Middle frontal gyrus (tissue), 1 donor: ENCODE data around the gene OR6S1.

Experiments
- DNase-seq: peaks from one replicate; pipeline ENCODE4 v3.0.0-alpha.2; 2015; ENCODE audit warnings: low spot score; ENCODE audit errors: extremely low spot score

Gene OR6S1, protein sequence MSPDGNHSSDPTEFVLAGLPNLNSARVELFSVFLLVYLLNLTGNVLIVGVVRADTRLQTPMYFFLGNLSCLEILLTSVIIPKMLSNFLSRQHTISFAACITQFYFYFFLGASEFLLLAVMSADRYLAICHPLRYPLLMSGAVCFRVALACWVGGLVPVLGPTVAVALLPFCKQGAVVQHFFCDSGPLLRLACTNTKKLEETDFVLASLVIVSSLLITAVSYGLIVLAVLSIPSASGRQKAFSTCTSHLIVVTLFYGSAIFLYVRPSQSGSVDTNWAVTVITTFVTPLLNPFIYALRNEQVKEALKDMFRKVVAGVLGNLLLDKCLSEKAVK

DNA sequence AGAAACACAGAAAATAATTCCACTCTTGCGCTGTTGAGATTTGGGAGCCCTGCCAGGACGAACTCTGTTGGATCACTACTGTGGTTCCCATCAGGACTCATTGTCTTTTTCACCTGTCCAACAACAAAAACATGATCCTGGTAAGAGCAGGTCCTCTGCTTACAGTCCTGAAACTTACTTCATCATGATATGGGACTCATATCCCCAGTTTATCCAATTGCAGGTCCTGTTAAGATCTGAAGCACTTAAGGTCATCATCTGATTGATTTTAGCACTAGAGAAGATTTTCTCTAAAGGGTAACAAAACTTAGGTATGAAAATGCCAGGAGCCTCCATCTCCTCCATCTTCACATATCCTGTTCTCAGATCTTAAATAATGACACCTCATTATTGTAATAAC is at the start of gene OR6S1:
Gene OR6S1 (minus strand): TSS at position 101 of the 400 bp plus-strand sequence. CDS start 0 bp downstream, at position 101.
- DNase-seq, result no peak

DNA sequence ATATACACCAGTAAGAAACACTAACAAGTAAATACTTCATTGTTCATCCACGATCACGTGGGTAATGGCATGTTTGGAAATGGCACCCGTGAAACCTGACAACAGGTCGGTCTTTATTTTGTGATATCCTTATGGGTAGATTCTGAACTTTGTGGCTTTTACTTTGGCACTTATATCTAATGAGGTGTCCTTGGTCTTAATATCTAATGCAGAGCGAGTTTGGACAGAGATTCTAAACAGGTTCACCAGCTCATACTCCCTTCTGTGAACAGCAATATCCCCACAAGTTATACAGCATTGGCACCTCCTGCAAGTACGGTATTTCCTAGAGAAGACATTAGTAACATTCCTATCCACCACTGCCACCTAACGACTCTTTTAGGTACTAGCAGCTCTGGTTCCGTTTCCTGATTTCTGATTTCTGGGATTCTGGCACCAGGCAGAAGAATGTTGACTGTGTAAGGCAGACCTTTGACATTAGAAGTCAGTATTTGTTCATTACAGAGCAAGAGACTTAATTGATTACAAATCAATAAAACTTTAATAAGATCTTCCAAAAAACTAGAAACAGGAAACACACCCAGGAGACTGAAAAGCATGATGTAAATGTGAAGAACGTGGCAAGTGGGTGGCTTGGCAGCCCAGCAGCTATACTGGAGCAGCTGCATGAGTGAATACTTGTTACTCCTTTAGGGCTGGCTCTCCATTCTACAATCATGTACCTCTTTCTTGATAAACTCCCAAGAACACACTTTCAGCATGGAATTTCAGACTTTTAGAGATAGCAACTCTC is 49.6 kb upstream of the OR6S1 start:
- peak; percentile 66 for DNase-seq

DNA sequence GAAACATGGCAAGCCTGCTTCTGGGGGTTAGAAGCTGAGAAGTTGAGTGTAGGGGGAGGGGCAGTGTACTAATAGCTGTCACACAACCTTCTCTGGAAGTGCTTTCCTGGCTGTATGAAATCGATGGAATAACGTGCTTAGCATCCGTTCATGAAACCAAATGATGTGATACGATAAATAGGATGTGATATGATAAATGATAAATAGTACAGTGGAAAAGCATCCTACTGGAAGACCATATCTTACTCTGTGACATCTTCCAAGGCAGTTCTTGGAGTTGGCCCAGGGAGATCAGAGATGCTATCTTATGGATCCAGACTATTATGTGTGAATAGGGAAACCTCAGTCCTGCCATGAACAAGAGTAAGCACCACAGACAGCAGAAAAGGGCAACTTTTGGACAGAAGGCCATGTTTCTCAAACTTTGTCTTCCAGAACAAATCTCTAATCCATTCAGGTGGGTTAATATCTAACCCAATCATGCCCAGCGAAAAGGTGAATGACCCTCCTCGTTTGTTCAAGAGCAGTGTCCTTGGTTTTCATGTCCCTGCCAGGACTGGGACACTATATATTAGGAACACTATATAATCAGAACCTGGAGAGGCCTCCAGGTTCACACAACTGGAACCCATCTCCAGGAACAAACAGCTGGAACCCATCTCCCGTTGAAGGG is 46.8 kb upstream of the OR6S1 start, which contains the start of gene ANG:
Gene ANG (plus strand): TSS at position 598 of the 673 bp plus-strand sequence. CDS start 4,801 bp downstream, outside the sequence.
- DNase-seq, result no peak

DNA sequence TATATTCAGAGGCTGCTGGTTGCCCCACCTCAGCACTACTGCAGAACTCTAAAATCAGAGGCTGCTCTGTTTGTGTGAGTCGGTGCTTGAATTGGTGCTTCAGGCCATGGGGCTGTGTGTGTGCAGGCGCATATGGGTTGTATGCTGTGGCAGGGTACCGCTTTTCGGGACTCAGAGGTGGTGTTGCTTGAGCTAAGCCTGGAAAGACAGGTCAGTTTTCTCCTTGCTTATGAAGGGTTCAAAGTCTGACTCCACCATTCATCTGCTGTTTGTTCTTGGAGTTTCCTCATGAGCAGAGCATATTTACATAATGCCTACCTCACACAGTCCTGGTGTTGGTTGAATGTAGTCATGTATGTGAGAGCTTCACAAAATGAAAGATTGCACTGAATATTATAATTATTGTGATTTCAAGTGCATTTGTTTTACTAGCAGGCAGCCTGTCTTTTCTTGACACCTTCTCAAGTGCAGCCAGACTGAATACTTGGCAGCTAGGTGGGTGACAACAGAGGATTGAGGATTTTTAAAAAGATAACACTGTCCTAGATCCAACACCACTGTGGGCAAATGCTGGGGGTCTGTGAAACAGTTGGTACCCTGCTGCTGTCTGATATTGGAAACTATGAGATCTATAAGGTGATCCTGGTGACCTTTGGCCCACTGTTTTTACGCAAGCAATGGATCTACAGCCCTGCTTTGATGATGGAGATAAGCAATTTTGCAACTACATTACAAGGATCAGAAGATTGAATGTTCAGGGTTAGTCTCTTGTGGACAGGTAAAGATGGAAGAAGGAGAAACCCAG is 46.1 kb upstream of the OR6S1 start:
- DNase-seq, result no peak

DNA sequence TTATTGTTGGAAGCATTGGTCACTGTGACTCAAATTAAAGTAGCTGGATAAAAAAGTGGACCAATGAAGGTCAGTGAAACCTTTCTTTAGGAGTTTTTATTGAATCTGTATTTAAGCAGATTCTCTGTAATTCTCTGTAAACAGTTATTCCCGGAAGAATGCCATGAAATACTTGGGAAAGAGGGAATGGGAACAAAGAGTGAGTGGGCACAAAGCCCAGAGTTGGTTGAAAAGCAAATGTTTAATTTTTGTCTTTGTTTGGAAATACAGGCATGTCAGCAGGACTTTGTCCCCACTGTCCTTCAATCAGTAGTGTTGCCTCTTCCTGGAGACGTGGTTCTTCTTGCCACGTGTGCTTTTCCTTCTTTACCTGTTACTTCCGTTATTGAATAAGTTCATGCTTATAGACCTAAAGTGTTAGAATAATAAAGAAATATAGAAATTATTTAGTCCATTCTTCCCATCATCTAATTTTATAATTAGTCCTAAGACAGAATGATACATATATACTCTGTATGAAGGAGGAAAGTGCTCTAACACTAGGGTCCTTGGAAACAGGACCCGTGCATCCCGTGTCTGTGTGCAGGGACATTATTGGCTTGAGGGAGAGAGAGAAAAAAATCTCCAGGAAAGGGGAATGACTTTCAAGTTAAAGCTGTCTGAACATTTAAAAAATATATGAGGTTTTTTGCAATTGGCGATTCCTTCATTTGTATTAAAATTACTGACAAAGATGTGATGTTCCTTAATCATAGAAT is 45.1 kb upstream of the OR6S1 start:
- no peak for DNase-seq

DNA sequence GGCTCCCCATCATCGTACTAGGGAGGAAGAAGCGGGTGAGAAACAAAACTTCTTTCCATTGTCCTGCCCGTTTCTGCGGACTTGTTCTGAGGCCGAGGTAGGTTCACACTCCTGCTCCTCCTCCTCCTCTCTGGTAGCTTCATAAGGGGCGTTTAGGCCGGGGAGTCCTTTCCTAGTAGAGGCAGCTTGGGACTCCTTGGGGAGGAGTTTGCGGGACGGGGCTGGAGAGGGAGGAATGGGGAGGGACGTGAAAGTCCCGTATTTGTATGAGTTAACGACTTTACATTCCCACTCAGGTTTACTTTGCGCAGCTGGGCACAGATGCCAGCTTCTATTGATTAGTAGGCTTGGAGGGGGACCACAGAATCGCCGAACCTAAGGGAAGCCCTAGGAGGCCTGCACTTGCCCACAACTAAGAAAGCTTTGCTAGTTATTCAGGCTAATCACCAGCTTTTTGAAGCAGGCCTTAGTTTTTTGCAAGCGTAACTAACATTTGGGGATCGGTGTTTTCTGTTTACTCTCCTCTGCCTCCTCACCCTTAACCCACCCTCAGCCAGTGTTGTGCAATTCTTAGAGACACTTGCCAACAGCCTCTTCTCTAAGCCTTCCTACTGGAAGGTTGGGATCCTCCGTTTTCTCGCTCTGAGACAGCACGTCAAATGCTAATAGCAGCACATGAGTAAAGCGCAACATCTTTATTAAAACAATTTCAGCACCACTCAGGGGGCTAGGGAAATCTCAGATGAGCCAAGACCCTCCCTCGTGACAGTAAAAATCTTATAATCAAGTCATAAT is 43.4 kb upstream of the OR6S1 start:
- no peak for DNase-seq

DNA sequence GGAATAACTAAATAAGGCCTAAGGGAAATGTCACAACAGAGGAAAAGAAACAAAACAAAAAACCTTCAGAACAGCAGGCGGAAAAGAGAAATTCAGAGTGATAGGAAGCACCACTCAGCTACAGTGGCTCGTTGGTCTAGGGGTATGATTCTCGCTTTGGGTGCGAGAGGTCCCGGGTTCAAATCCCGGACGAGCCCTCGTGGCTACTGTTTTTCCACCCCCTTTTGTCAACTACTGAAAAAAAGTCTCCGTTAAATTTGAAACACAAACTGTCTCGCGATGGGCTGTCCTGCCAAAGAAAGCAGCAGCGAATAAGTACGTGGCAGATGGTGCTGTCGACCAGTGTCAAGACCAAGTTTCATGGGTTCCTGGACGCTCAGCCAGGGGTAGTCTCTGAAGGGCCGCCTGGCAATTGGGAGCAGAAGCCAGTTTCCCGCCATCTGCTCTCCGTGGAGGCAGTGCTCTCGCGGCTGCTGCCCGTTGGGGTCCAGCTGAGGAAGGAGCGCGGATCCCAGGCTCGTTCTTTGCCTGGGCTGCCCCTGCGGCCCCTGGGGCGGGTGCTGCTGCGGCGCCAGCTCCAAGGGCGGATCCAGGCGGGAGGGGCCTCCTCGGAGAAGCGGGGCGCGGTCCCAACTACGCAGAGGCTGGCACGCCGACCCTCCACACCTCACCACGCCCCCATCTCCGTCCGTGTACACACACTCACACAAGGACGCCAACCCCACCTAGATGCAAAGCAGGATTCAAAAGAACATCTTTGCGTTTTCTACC is 42.6 kb upstream of the OR6S1 start, which contains the start of gene RNASE4:
Gene RNASE4 (plus strand): TSS at position 670 of the 771 bp plus-strand sequence. CDS start 14,812 bp downstream, outside the sequence.
- DNase-seq, result peak; percentile 70

DNA sequence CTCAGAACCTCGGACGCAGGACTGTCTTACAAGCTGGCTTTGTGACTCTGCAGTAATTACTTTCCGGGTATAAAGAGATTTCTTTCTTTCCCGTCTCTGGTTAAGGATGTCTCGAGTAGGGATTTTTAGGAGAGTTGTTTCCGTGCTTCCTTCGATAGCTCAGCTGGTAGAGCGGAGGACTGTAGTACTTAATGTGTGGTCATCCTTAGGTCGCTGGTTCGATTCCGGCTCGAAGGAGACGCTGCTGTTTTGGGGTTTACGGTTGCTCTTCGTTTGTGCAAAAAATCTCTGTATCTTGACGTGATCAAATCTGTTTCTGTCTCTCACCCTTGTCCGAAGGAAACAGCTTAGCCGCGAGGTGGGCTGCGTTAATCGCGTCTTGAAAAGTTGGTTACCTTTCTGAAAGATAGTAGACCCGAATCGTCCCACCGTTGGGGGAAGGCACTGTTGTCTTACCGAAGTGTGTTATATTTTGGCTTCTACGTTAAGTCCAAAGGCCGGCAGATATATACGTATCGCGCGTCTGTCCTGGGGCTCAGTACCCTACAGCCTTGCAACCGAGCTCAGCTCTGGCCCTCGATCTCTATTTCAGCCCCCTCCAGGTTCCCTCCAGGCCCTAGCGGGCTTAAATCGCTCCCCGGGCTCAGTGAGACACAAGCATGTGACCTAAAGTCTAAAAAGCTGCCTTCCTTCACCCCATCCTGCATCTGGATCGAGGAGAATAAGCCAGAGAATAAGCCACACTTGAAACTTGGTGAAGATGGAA is 41.8 kb upstream of the OR6S1 start:
- peak; percentile 71 for DNase-seq

DNA sequence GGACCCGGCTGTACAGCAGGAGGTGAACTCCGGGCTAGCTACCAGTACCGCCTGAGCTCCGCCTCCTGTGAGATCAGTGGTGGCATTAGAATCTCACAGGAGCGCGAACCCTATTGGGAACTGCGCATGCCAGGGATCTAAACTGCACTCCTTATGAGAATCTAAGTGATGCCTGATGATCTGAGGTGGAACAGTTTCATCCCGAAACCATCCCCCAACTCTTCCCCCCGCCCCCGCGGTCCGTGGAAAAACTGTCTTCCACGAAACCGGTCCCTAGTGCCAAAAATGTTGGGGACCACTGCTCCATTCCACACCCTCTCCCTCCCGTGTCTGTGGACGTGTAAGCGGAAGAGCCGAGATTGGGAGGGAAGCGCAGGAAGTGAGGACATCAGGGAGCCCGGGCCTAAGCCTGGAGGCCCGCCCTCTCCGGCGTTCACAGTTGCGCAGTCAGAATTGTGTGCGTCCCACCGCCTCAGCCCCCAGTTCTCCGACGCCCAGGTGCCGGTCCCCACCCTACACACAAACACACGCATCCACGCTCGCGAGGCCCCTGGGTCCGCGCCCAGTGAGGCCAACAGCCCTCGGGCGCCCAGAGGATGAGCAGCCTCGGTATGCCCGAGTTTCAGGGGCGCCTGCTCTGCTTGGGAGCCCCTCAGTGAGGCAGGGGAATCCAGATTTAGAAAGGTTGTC is 41.1 kb upstream of the OR6S1 start:
- DNase-seq, result peak; percentile 90

DNA sequence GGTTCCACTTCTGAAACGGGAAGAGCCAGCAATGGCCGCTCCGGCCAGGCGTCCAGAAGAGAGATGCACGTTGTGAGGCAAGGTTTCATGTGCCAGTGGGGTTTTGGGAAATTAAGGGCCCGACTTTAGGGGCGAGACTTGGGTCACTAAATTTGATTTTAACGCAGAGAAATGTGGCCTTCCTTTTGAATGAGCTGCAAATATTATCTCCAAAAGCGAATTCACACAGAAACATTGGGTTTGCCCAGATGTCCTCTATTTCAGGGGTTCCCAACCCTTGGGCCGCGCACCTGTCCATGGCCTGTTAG is 40.6 kb upstream of the OR6S1 start:
- no peak for DNase-seq

DNA sequence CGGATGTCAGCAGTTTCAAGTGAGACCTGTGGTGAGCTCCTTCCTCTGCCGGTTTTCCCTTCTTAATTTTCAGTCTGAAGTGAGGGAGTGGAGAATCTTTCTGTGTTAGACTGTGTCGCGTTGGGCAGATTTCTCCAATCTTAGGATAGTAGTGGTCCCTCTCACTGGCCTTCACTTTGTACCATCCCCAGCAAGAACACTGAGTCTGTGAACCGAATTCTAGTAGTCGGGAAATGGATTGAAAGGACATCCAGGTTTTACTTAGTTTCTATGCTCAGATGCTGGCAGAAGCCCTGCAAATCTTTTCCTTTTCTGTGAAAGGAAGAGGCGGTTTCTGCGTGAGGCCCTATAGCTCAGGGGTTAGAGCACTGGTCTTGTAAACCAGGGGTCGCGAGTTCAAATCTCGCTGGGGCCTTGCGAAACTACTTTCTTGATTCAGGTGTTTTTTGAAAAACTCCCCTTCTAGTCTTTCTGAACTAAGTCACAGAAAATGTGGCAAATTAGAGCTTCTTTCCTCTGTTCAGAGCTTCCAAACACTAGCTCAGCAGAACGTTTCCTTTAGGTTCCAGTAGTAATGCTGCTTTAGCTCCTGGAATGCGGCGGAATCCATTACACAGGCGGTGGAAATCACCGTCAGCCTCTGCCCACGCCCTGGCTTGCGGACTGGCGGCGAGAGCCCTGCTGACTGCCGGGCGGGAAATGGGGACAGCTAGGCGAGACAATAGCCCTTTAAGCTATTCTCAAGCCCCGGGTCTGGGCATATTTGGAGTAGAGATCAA is 40.0 kb upstream of the OR6S1 start:
- peak; percentile 82 for DNase-seq

DNA sequence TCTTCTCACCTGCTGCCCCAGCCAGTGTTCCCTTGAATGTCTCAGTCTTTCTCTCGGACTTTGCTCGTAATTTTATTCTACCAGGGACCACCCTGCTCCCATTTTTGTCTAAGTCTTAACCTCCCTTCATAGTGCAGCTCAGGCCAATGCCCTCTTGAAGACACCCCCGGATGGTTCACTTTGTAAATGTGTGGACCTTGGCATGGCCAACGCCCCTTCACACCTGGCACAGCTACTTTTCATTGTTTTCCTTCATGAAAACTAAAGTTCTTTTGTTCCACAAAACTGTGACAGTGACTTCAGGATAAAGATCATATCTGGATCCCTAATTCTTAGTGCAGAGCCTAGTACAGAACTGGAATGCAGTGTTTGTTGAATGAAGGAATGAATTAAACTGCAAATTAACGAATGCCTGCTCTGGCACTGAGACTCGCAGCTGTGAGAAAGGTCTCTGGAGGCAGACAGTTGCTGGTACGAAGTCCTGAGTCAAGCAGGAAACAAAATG is 39.4 kb upstream of the OR6S1 start:
- no peak for DNase-seq

DNA sequence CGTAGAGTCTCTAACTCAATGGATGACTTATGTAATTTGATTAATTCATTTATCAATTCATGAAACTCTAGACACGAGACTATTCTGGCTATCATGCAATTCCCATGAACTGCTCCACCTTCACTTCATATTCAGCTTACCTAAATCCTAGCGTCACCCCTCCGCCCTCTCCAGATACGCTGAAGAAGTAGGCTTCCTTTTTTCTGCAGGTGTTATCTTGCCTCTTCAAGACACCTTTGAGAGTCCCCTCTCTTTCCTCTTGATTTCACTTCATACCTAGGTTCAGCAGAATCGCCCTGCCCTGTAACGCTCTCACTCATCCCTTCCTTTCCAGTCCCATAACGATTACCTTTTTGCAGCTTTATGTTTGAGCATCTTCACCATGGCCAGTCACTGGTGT is 38.9 kb upstream of the OR6S1 start:
- no peak for DNase-seq

DNA sequence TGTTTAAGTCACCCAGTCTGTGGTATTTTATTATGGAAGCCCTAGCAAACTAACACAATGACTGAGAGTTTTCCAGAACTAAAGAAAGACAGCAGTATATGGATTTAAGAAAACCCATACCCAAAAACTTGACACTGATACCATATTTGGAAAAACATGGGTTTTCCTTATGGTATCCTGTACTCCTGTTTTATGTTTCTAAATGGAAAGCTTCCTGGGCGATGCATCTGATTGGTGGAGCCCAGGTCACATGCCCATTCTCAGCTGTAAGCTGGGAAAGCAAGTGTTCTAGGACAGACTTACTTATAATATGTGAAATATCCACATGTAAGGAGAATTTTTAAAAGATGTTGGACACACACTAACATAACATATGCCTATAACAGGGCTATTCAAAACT is 38.4 kb upstream of the OR6S1 start:
- no peak for DNase-seq

DNA sequence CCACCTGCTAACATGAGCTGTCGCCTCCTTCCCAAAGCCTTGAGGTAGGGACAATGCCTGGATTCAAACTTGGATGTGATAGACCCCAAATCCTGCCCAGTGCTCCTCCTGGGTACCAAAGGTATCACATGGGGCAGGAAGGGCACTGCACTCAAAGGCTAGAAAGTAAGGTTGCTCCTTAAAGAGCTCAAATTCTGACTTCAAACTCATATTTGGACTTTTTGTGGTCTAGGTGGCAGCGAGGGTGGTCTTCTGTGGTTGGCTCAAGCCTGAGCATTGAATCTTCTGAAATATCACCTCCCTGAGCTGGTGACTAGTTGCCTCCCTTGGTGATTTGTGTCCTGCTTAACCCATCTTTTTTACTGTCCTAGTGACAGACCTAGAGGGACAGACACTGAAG is 34.6 kb upstream of the OR6S1 start:
- no peak for DNase-seq

DNA sequence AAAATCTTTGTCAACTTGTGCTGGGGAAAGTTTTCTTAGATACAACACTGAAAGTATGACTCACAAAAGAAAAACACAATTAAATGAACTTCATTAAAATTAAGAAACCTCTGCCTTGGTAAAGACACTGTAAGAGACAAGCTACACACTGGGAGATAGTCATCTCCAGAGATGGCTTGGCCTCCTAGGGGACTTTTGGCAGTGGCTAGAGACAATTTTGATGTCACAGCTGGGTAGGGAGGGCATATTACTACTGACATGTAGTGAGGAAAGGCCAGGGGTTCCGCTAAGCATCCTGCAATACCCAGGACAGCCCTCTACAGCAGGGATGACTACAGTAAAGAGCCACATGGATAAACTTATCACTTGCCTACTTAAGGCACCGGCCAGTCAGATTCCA is 34.2 kb upstream of the OR6S1 start:
- no peak for DNase-seq
